Measurements from ENCODE around the gene ACYP2.
"Not testable (repeated sequence)": the region's sequence is repeated elsewhere in the genome, so short reads cannot be mapped to it uniquely, and the experiment has no call there.

ACYP2 gene

GRCh38 chr2:54115284-54116137 is at the start of gene ACYP2:
Gene ACYP2, plus strand, starts transcription at chr2:54115615.
- peaks cover 19% of the 10 kb centered on the region for H3K4me1 Mint-ChIP-seq (ENCODE audit: low read depth)
- peaks cover 22% of the 10 kb centered on the region for H3K36me3 Mint-ChIP-seq
- no peaks in the 10 kb centered on the region for H3K27me3 Mint-ChIP-seq
- peak within 1 kb of the TSS; percentile 95 for H3K4me3 Mint-ChIP-seq
- H3K9me3 Mint-ChIP-seq (ENCODE audit: low read depth): no peaks in the 10 kb centered on the region
- peak within 1 kb of the TSS; percentile 99 for H3K27ac Mint-ChIP-seq

GRCh38 chr2:54065891-54066290 is 49.5 kb upstream of the ACYP2 start:
- H3K9me3 Mint-ChIP-seq (ENCODE audit: low read depth): no peaks in the 10 kb centered on the region
- H3K4me1 Mint-ChIP-seq (ENCODE audit: low read depth): no peaks in the 10 kb centered on the region
- no peak overlapping the region for H3K27ac Mint-ChIP-seq
- H3K27me3 Mint-ChIP-seq: no peaks in the 10 kb centered on the region
- no peak overlapping the region for H3K4me3 Mint-ChIP-seq
- peaks cover 20% of the 10 kb centered on the region for H3K36me3 Mint-ChIP-seq

- H3K4me1 Mint-ChIP-seq (ENCODE audit: low read depth): no peaks in the 10 kb centered on the region
- H3K27ac Mint-ChIP-seq: no peak overlapping the region
- H3K27me3 Mint-ChIP-seq: no peaks in the 10 kb centered on the region
- H3K9me3 Mint-ChIP-seq (ENCODE audit: low read depth): no peaks in the 10 kb centered on the region
- H3K36me3 Mint-ChIP-seq: peaks cover 16% of the 10 kb centered on the region
- H3K4me3 Mint-ChIP-seq: no peak overlapping the region
These were observed 47.5 kb upstream of the ACYP2 start for GRCh38 chr2:54067851-54068375.

GRCh38 chr2:54072483-54072882 is 42.9 kb upstream of the ACYP2 start:
- H3K27ac Mint-ChIP-seq; H3K4me1 Mint-ChIP-seq (ENCODE audit: low read depth); H3K36me3 Mint-ChIP-seq; H3K9me3 Mint-ChIP-seq (ENCODE audit: low read depth); H3K4me3 Mint-ChIP-seq; H3K27me3 Mint-ChIP-seq: not testable (repeated sequence)

- no peak overlapping the region for H3K4me3 Mint-ChIP-seq
- H3K27ac Mint-ChIP-seq: no peak overlapping the region
- peaks cover 3% of the 10 kb centered on the region for H3K4me1 Mint-ChIP-seq (ENCODE audit: low read depth)
- no peaks in the 10 kb centered on the region for H3K27me3 Mint-ChIP-seq
- no peaks in the 10 kb centered on the region for H3K9me3 Mint-ChIP-seq (ENCODE audit: low read depth)
- peaks cover 6% of the 10 kb centered on the region for H3K36me3 Mint-ChIP-seq
These were observed 41.6 kb upstream of the ACYP2 start for GRCh38 chr2:54073796-54074195.

DNA sequence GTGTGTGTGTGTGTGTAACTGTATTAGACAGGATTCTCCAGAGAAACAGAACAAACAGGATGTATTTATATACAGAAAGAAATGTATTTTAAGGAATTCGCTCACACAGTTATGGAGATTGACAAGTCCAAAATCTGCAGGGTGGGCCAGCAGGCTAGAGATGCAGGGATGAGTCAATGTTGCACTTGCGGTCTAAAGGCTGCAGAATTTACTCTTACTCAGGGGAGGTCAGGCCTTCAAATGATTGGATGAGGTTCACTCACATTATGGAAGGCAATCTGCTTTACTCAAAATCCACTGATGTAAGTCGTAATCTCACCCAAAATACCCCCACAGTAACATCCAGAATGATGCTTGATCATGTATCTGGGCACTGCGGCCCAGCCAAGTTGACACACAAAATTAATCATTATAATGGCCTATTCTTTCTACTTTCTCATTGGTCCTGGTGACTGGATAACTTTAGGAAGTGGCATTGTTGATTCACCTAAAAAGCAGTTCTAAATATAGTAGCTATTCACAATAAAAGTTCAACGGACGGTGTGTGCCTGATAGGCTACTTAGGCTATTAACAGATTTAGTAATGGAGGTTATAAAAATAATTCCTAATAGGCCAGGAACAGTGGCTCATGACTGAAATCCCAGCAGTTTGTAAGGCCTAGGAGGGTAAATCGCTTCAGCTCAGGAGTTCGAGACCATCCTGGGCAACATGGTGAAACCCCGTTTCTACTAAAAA is 40.6 kb upstream of the ACYP2 start:
- Mint-ChIP-seq H3K4me3 (no peak overlapping the region), H3K27me3 (no peaks in the 10 kb centered on the region), H3K27ac (no peak overlapping the region), H3K36me3 (peaks cover 6% of the 10 kb centered on the region), H3K9me3 (ENCODE audit: low read depth) (no peaks in the 10 kb centered on the region), H3K4me1 (ENCODE audit: low read depth) (peaks cover 3% of the 10 kb centered on the region)

- peaks cover 3% of the 10 kb centered on the region for H3K4me1 Mint-ChIP-seq (ENCODE audit: low read depth)
- no peak overlapping the region for H3K27ac Mint-ChIP-seq
- no peak overlapping the region for H3K4me3 Mint-ChIP-seq
- peaks cover 4% of the 10 kb centered on the region for H3K36me3 Mint-ChIP-seq
- H3K27me3 Mint-ChIP-seq: no peaks in the 10 kb centered on the region
- H3K9me3 Mint-ChIP-seq (ENCODE audit: low read depth): no peaks in the 10 kb centered on the region
These were observed 38.8 kb upstream of the ACYP2 start for GRCh38 chr2:54076586-54076985.

DNA sequence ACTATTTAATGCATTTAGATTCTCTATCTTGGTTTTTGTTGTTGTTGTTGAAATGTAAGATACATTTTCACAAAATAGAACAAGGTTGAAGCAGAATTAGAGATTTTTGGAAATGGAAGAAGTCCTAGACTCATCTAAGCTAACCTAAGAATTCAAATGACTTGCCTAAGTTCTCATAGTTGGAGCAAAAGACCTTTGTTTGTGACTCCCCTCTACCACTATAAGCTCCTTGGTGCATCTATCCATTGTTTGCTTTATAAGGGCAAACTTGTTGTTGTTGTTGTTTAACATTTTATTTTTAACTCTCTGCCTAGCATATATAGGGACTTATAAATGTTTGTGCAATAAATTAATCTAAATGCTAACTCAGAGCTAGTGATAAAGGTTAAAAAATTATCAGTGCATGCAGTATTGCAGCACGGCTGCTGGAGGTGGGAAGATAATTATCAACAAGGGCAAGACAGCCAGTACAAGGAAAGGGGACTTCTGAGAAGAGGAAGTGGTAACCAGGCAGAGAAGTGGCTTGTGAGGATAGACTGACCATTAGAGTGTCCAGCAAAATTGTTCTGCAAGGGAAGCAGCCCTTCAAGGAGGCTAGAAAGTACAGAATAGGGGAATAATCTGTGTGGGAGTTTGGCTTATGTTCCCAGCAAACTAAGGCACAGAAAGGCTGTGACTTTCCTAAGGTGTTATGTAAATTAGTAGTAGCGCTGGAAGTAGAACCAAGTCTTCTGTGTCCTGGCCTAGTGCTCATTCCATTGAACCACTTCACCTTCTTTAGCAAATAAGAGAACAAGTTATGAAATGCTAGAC is 38.1 kb upstream of the ACYP2 start:
- Mint-ChIP-seq H3K36me3 (peaks cover 4% of the 10 kb centered on the region), H3K4me3 (no peak overlapping the region), H3K4me1 (ENCODE audit: low read depth) (peaks cover 3% of the 10 kb centered on the region), H3K9me3 (ENCODE audit: low read depth) (no peaks in the 10 kb centered on the region), H3K27ac (no peak overlapping the region), H3K27me3 (no peaks in the 10 kb centered on the region)

DNA sequence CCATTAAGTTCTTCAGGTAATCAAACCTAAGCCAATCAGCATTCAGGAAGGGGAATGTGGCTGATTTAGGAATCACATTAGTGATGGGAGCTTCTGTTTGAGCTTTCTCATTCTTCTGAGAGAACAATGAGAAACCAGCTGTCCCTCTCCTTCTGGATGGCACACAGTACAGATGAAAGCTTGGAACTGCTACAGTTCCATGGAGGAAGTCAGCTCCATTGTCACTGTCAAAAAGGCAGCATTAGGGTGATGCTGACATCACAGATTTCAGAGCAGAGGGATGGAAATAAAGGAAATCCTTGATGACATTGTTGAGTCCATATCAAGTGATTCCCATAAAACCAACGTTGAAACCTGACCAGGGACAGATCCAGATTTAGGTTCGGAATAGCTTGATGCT is 36.1 kb upstream of the ACYP2 start:
- Mint-ChIP-seq H3K36me3 (peaks cover 4% of the 10 kb centered on the region), H3K9me3 (ENCODE audit: low read depth) (no peaks in the 10 kb centered on the region), H3K27ac (no peak overlapping the region), H3K4me3 (no peak overlapping the region), H3K4me1 (ENCODE audit: low read depth) (no peaks in the 10 kb centered on the region), H3K27me3 (no peaks in the 10 kb centered on the region)

DNA sequence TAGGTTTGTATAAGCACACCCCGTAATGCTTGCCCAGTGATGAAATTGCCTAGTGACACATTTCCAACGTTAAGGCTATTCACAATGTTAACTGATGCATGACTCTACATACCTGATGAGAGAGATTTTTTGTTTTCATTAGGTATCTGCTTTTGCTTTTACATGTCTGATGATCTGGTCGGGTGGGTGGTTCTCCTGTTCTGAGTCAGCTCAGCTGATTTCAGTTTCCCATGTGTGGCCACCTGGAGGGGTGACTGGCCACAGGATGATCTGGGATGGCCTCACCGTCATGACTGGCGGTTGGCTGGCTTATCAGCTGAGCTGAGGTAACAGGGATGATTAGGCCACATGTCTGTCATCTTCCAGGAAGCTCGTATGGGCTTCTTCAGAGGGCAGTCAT is 33.8 kb upstream of the ACYP2 start:
- H3K4me3 Mint-ChIP-seq: no peak overlapping the region
- H3K9me3 Mint-ChIP-seq (ENCODE audit: low read depth): no peaks in the 10 kb centered on the region
- peaks cover 4% of the 10 kb centered on the region for H3K36me3 Mint-ChIP-seq
- peaks cover 2% of the 10 kb centered on the region for H3K4me1 Mint-ChIP-seq (ENCODE audit: low read depth)
- H3K27me3 Mint-ChIP-seq: no peaks in the 10 kb centered on the region
- no peak overlapping the region for H3K27ac Mint-ChIP-seq

DNA sequence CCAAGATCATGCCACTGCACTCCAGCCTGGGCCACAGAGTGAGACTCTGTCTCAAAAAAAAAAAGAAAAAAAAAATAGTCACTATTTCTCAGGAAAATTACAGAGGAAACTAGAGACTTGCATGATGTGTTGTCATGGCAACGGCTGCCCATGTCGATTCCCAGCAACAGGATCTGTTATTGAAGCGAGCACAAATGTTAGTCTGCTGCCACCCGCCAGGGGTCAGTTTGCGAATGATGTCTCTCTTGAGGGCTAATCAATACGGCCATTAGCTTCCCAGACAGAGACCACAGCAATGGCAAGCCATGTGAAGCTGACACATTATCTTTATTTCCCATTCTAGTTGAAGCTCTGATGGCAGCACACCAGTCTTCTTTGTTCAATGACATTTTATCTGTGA is 32.4 kb upstream of the ACYP2 start:
- H3K4me3 Mint-ChIP-seq: no peak overlapping the region
- H3K27me3 Mint-ChIP-seq: no peaks in the 10 kb centered on the region
- H3K27ac Mint-ChIP-seq: no peak overlapping the region
- no peaks in the 10 kb centered on the region for H3K9me3 Mint-ChIP-seq (ENCODE audit: low read depth)
- peaks cover 4% of the 10 kb centered on the region for H3K36me3 Mint-ChIP-seq
- H3K4me1 Mint-ChIP-seq (ENCODE audit: low read depth): peaks cover 2% of the 10 kb centered on the region

GRCh38 chr2:54083445-54083844 is 32.0 kb upstream of the ACYP2 start:
- Mint-ChIP-seq H3K9me3 (ENCODE audit: low read depth) (no peaks in the 10 kb centered on the region), H3K4me1 (ENCODE audit: low read depth) (peaks cover 2% of the 10 kb centered on the region), H3K4me3 (no peak overlapping the region), H3K27ac (no peak overlapping the region), H3K27me3 (no peaks in the 10 kb centered on the region), H3K36me3 (peaks cover 4% of the 10 kb centered on the region)

GRCh38 chr2:54084600-54084999 is 30.8 kb upstream of the ACYP2 start:
- H3K27ac Mint-ChIP-seq: no peak overlapping the region
- H3K27me3 Mint-ChIP-seq: no peaks in the 10 kb centered on the region
- peaks cover 4% of the 10 kb centered on the region for H3K36me3 Mint-ChIP-seq
- H3K9me3 Mint-ChIP-seq (ENCODE audit: low read depth): no peaks in the 10 kb centered on the region
- no peak overlapping the region for H3K4me3 Mint-ChIP-seq
- peaks cover 2% of the 10 kb centered on the region for H3K4me1 Mint-ChIP-seq (ENCODE audit: low read depth)

DNA sequence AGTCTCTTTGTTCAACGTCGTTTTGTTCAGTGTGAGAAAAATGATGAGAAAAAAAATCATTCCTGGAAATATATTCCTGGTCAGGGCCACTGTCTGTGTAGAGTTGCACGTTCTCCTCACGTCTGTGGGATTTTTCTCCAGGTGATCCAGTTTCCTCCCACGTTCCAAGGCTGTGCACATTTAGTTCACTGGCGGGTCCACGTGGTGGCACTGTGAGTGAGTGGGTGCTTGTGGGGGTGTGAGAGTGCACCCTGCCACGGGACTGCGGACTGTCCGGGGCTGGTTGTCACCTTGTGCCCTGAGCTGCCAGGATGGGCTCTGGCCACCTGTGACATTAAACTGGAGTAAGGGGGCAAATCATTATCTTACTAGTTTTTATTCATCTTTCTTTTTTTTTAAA is 30.3 kb upstream of the ACYP2 start:
- Mint-ChIP-seq H3K9me3 (ENCODE audit: low read depth) (no peaks in the 10 kb centered on the region), H3K36me3 (peaks cover 4% of the 10 kb centered on the region), H3K27ac (no peak overlapping the region), H3K4me3 (no peak overlapping the region), H3K27me3 (no peaks in the 10 kb centered on the region), H3K4me1 (ENCODE audit: low read depth) (peaks cover 2% of the 10 kb centered on the region)

DNA sequence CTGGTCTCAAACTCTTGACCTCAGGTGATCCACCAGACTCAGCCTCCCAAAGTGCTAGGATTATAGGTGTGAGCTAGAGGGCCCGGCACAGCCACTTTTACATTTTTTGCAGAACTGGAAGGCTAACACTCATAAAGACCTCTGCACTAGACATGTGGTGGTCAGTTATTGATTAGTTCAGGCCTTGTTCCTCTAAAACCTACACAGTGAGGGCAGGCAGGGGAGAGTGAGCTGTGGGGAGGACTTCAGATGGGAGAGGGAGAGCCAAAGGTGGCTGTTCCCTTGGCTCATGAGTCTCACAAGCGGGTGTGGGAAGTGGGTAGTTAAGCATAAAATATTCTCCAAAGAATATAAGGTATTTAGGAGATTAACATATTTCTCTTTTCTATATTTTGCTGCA is 29.3 kb upstream of the ACYP2 start:
- no peak overlapping the region for H3K4me3 Mint-ChIP-seq
- peaks cover 2% of the 10 kb centered on the region for H3K4me1 Mint-ChIP-seq (ENCODE audit: low read depth)

More for the DNA sequence above, 29.3 kb upstream of the ACYP2 start:
- no peaks in the 10 kb centered on the region for H3K27me3 Mint-ChIP-seq
- no peak overlapping the region for H3K27ac Mint-ChIP-seq
- peaks cover 2% of the 10 kb centered on the region for H3K36me3 Mint-ChIP-seq
- H3K9me3 Mint-ChIP-seq (ENCODE audit: low read depth): no peaks in the 10 kb centered on the region
